ENCODE results near the gene FOXI3. TPM values are rescaled to one million over a fixed set of nuclear protein-coding genes. Genes with fewer than 3 reads are reported as not detected.

FOXI3 gene
- total RNA-seq, 1 donor from 2014 or later: not detected

DNA sequence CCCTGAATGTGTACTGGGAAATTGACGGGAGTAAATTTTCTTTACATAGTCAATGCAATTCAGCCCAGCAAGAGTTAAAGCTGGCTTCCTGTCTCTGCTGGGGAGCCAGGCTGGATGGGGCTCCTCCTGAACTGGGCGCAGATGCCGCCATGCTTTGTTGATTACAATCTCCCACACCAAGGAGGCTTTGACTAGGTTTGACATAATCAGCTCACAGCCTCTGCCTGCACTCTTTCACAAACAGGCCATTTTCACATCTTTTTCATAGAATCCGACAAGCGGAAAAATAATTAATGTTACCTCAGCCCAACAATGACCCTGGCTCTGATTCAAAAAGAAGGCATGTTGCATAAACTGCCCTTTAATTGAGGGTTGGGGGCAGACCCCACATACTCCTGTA lies 54.3 kb downstream of the FOXI3 start:
- Histone ChIP-seq H3K4me3 (ENCODE audit: low read depth, low read length) (no peak overlapping the region), H3K27me3 (ENCODE audit: control insufficient read depth, insufficient read depth, low read length) (no peaks in the 10 kb centered on the region), H3K36me3 (ENCODE audit: control insufficient read depth, insufficient read depth, low read length) (no peaks in the 10 kb centered on the region)
- no peak for FAIRE-seq
- TF ChIP-seq, protein P1, sequence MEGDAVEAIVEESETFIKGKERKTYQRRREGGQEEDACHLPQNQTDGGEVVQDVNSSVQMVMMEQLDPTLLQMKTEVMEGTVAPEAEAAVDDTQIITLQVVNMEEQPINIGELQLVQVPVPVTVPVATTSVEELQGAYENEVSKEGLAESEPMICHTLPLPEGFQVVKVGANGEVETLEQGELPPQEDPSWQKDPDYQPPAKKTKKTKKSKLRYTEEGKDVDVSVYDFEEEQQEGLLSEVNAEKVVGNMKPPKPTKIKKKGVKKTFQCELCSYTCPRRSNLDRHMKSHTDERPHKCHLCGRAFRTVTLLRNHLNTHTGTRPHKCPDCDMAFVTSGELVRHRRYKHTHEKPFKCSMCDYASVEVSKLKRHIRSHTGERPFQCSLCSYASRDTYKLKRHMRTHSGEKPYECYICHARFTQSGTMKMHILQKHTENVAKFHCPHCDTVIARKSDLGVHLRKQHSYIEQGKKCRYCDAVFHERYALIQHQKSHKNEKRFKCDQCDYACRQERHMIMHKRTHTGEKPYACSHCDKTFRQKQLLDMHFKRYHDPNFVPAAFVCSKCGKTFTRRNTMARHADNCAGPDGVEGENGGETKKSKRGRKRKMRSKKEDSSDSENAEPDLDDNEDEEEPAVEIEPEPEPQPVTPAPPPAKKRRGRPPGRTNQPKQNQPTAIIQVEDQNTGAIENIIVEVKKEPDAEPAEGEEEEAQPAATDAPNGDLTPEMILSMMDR (IDR thresholded peaks at IDR 0.05; ENCODE audit: insufficient read depth, low read length, severe bottlenecking): no peak
- no peak for DNase-seq (ENCODE audit: low read depth)

Other genes starting within 250 kb of the FOXI3 start
- gene EIF2AK3, start 174.8 kb upstream of the FOXI3 start, total RNA-seq: 24.7 and 29.7 TPM in 2 replicates
- gene RPIA, start 239.0 kb upstream of the FOXI3 start, total RNA-seq: 6.3 and 6.4 TPM in 2 replicates

Measured in bronchial epithelial cell (primary cell).